GM12872 (cell line): ENCODE measurements around the gene MILR1.

Source experiments
- TF ChIP-seq, protein P1 (sequence below): IDR thresholded peaks from 3 replicates; pipeline ENCODE4 v1.5.1; 2011; ENCODE audit warnings: low read depth, mild to moderate bottlenecking, low read length, moderate library complexity; ENCODE audit not compliant: insufficient read depth

Gene MILR1, protein sequence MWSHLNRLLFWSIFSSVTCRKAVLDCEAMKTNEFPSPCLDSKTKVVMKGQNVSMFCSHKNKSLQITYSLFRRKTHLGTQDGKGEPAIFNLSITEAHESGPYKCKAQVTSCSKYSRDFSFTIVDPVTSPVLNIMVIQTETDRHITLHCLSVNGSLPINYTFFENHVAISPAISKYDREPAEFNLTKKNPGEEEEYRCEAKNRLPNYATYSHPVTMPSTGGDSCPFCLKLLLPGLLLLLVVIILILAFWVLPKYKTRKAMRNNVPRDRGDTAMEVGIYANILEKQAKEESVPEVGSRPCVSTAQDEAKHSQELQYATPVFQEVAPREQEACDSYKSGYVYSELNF

DNA sequence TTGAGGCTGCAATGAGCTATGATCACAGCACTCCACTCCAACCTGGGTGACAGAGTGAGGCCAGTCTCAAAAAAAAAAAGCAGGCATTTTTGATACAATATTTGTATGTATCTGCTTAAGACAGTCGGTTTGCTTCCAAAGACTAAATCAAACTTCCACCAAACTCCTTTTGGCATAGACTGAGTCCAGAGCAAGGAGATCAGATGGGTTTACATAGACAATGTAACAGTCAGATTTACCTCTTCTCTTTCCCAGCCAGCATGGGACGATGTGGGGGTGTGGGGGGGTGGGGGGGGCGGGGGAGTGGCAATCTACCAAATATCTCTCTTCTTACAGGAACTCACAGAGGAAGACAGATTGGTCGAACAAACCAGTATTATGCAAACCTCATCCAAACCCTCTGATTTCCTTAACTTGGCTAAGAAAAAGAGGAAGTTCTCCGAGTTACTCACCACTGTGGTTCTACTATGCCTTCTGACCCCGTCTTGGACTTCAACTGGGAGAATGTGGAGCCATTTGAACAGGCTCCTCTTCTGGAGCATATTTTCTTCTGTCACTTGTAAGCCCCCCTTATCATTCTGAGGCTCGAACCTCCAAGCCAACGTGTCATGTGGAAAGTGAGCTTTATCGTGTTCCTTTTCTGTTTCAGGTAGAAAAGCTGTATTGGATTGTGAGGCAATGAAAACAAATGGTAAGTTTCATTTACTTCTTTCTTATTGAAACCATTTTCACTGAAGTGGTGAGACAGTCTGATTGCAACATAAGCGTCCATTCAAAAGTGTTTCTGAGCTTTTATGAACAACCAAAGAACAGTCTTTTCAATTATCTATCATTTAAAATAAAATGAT is at the start of gene MILR1:
Gene MILR1 (plus strand): TSS at position 451 of the 848 bp plus-strand sequence. CDS start 54 bp downstream, at position 505.
- TF ChIP-seq, protein P1, sequence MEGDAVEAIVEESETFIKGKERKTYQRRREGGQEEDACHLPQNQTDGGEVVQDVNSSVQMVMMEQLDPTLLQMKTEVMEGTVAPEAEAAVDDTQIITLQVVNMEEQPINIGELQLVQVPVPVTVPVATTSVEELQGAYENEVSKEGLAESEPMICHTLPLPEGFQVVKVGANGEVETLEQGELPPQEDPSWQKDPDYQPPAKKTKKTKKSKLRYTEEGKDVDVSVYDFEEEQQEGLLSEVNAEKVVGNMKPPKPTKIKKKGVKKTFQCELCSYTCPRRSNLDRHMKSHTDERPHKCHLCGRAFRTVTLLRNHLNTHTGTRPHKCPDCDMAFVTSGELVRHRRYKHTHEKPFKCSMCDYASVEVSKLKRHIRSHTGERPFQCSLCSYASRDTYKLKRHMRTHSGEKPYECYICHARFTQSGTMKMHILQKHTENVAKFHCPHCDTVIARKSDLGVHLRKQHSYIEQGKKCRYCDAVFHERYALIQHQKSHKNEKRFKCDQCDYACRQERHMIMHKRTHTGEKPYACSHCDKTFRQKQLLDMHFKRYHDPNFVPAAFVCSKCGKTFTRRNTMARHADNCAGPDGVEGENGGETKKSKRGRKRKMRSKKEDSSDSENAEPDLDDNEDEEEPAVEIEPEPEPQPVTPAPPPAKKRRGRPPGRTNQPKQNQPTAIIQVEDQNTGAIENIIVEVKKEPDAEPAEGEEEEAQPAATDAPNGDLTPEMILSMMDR = no peak

DNA sequence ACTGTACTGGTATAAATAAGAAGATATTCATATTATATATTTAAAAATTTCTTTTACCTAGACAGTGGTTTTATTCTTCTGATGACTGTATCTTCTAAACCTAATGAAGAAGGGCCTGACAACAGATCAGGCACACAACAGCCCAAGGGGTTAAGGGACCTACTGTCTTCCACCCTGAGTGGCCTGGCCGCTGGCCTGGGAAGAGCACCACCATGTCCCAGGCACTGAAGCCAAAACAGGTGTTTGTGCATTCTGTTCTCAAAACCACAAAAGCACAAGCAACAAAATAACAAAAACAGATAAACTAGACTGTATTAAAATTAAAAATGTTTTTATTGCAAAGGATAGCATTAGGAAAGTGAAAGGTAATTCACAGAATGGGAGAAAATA is 49.2 kb upstream of the MILR1 start:
- TF ChIP-seq, protein P1 = no peak

DNA sequence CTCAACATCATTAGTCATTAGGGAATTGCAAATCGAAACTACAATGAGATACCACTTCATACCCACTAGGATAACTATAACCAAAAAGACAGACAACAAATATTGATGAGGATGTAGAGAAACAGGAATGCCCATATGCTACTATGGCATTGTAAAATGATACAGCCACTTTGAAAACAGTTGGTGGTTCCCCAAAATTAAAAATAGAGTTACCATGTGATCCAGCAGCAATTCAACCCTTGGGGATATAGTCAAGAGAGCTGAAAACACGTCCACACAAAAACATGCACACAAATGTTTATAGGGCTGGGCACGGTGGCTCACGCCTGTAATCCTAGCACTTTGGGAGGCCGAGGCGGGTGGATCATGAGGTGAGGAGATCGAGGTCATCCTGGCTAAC is 48.3 kb upstream of the MILR1 start:
- TF ChIP-seq, protein P1 = no peak

DNA sequence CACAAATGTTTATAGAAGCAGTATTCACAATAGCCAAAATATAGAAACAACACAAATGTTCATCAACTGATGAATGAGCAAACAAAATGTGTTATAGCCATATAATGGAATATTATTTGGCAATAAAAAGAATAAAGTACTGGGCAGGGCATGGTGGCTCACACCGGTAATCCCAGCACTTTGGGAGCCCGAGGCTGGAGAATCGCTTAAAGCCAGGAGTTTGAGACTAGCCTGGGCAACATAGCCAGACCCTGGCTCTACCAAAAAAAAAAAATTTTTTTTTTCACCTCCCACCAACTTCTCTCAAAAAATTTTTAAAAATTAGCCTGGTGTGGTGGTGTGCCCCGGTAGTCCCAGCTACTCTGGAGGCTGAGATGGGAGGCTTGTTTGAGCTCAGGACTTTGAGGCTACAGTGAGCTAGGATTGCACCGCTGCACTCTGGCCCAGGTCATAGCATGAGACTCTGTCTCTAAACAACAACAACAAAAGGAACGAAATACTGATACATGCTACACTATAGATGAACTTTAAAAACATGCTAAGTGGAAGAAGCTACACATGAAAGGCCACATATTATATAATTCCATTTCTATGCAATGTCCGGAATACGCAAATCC is 47.6 kb upstream of the MILR1 start:
- TF ChIP-seq, protein P1 = no peak

DNA sequence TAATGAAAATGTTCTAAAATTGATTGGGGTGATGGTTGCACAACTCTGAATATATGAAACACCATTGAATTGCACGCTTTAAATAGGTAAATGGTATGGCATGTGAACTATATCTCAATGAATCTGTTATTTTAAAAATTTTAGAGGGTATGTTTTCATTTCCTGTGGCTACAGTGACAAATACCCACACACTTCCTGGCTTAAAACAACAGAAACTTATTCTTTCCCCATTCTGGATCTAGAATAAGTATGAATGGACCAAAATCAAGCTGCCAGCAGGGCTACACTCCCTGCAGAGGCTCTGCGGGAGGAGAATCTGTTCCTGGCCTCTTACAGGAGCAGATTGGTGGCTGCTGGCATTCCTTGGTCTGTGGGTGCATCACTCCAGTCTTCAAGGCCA is 47.0 kb upstream of the MILR1 start:
- TF ChIP-seq, protein P1 = no peak

DNA sequence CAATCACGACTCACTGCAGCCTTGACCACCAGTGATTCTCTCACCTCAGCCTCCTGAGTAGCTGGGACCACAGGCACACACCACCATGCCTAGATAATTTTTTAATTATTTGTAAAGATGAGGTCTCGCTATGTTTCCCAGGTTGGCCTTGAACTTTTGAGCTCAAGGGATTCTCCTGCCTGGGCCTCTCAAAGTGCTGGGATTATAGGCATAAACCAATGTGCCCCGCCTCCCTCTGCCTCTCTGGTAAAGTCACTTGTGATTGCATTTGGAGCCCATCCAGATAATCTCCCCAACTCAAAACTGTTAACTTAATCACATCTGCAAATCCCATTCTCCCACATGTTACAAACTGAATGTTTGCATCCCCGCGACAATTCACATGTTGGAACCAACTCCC is 46.4 kb upstream of the MILR1 start:
- TF ChIP-seq, protein P1 = no peak

DNA sequence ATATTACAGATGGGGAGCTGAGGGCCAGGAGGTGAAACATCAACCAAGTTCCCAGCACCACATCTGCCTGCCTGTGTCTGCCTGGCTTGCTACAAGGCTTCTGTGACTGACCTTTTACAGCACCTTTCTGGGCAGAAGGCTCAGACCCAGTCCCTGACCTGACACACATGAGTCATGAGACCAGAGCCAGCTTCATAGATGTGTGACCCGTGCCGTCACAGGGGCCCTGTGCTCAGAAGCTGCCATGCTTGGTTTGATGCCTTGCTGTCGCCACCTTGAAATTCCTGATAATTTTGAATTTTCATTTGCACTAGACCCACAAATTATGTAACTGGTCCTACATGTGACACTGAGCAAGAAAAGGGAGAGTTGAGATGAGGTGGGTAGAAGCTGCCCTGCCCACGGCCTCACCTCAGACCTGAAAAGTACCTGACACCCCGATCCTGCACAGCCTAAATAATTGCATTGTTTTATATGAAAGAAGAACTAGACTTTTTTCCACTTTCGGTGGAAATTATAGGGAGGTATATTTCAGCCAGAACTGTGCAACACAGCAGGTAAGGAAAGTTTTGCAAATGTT is 44.9 kb upstream of the MILR1 start:
- TF ChIP-seq, protein P1 = no peak
